SU-DHL-6 (cell line): ENCODE measurements around the gene CES4A.
"Not testable (repeated sequence)": the region's sequence is repeated elsewhere in the genome, so short reads cannot be mapped to it uniquely, and the experiment has no call there.

Source experiments
- H2AFZ ChIP-seq: fragments of 200-600 bp; sonication (generic); 2 replicates; pipeline ENCODE4 v1.6.1; 2014; ENCODE audit warnings: low read depth, mild to moderate bottlenecking, moderate library complexity, mixed read lengths, antibody characterized with exemption, low read length; ENCODE audit not compliant: severe bottlenecking
- H3F3A ChIP-seq: fragments of 200-600 bp; shearing (Covaris generic); 2 replicates; pipeline ENCODE4 v1.6.0; 2016; ENCODE audit warnings: antibody characterized with exemption, mild to moderate bottlenecking; ENCODE audit not compliant: insufficient read depth
- H3K27ac ChIP-seq: fragments of 200-600 bp; sonication (generic); 2 replicates; pipeline ENCODE4 v1.5.1; 2016; ENCODE audit warnings: low read depth, mild to moderate bottlenecking, low read length, moderate library complexity, mixed read lengths
- H3K27me3 ChIP-seq: fragments of 200-600 bp; sonication (generic), shearing (Covaris generic); 2 replicates; pipeline ENCODE4 v1.6.0; 2014; ENCODE audit warnings: mild to moderate bottlenecking, low read length
- H3K36me3 ChIP-seq: fragments of 200-600 bp; sonication (generic); 2 replicates; pipeline ENCODE4 v1.6.1; 2014; ENCODE audit warnings: mild to moderate bottlenecking, low read length, mixed read lengths
- H3K4me2 ChIP-seq: fragments of 300-600, 200-600 bp; shearing (Covaris generic), sonication (generic); 2 replicates; pipeline ENCODE4 v1.6.0; 2014; ENCODE audit warnings: low read length, low read depth, mild to moderate bottlenecking; ENCODE audit not compliant: poor library complexity, severe bottlenecking
- H3K4me3 ChIP-seq: fragments of 200-600 bp; sonication (generic); 2 replicates; pipeline ENCODE4 v1.5.1; 2014; ENCODE audit warnings: antibody characterized with exemption, low read length, mild to moderate bottlenecking, mixed read lengths; ENCODE audit not compliant: insufficient read depth, poor library complexity, severe bottlenecking
- H3K79me2 ChIP-seq: fragments of 200-600 bp; sonication (generic); 2 replicates; pipeline ENCODE4 v1.6.1; 2014; ENCODE audit warnings: mild to moderate bottlenecking, low read length, moderate library complexity; ENCODE audit not compliant: insufficient read depth
- H3K9ac ChIP-seq: fragments of 200-600 bp; sonication (generic); 2 replicates; pipeline ENCODE4 v1.7.0; 2014; ENCODE audit warnings: mild to moderate bottlenecking, low read length
- H3K9me2 ChIP-seq: fragments of 200-600 bp; sonication (generic); replicated peaks from 2 replicates; pipeline ENCODE4 v1.6.1; 2014; ENCODE audit warnings: low read length; ENCODE audit not compliant: insufficient read depth
- H3K9me3 ChIP-seq: fragments of 200-600 bp; sonication (generic); 2 replicates; pipeline ENCODE4 v1.6.1; 2014; ENCODE audit warnings: low read length, mixed read lengths; ENCODE audit not compliant: insufficient read depth
- H4K20me1 ChIP-seq: fragments of 200-600 bp; sonication (generic); 2 replicates; pipeline ENCODE4 v1.6.1; 2014; ENCODE audit warnings: low read depth, mild to moderate bottlenecking, antibody characterized with exemption, low read length, moderate library complexity, mixed read lengths
- EZH2phosphoT487 ChIP-seq: fragments of 200-600 bp; sonication (generic), shearing (Covaris generic); conservative IDR thresholded peaks from 2 replicates; pipeline ENCODE4 v1.6.1; 2018; ENCODE audit warnings: mild to moderate bottlenecking, antibody characterized with exemption, low read length, moderate library complexity, mixed read lengths
- TF ChIP-seq, protein P1 (sequence below): fragments of 200-600 bp; sonication (generic); IDR thresholded peaks from one replicate; pipeline ENCODE4 v1.5.1; 2017; ENCODE audit warnings: antibody characterized with exemption, mild to moderate bottlenecking, low read length, moderate library complexity; ENCODE audit not compliant: insufficient read depth, poor library complexity, severe bottlenecking

The CES4A gene

GRCh38 chr16:67040166-67040565 is 51.8 kb downstream of the CES4A start:
- H3F3A ChIP-seq: peaks cover 11% of the 10 kb centered on the region
- peaks cover 43% of the 10 kb centered on the region for H3K36me3 ChIP-seq
- H3K27ac ChIP-seq: no peak overlapping the region
- H3K79me2 ChIP-seq: peaks cover 94% of the 10 kb centered on the region
- H3K9me2 ChIP-seq: no peaks in the 10 kb centered on the region
- no peaks in the 10 kb centered on the region for H3K27me3 ChIP-seq
- no peak overlapping the region for H3K4me3 ChIP-seq
- no peaks in the 10 kb centered on the region for H3K9me3 ChIP-seq
- no peak overlapping the region for H3K9ac ChIP-seq
- TF ChIP-seq, protein P1, sequence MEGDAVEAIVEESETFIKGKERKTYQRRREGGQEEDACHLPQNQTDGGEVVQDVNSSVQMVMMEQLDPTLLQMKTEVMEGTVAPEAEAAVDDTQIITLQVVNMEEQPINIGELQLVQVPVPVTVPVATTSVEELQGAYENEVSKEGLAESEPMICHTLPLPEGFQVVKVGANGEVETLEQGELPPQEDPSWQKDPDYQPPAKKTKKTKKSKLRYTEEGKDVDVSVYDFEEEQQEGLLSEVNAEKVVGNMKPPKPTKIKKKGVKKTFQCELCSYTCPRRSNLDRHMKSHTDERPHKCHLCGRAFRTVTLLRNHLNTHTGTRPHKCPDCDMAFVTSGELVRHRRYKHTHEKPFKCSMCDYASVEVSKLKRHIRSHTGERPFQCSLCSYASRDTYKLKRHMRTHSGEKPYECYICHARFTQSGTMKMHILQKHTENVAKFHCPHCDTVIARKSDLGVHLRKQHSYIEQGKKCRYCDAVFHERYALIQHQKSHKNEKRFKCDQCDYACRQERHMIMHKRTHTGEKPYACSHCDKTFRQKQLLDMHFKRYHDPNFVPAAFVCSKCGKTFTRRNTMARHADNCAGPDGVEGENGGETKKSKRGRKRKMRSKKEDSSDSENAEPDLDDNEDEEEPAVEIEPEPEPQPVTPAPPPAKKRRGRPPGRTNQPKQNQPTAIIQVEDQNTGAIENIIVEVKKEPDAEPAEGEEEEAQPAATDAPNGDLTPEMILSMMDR: no peak
- TF ChIP-seq EZH2phosphoT487: no peak
- H3K4me2 ChIP-seq: no peak overlapping the region
- H2AFZ ChIP-seq: no peak overlapping the region
- H4K20me1 ChIP-seq: peaks cover 21% of the 10 kb centered on the region

DNA sequence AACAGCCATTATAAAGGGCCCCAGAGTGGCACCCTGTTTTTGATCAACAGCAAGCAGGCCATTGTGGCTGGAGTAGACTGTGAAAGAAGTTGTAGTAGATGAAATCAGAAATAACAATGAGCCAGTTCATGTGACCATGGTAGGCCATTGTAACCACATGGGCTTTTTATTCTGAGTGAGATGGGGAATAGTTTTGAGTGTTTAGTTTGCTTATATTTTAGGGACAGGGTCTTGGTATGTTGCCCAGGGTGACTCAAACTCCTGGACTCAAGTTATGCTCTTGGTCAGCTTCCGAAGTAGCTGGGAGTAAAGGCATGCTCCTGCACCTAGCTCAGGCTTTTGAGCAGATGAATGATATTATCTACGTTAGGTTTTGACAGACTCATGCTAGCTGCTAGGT is 52.5 kb downstream of the CES4A start:
- Histone ChIP-seq H3K4me2 (no peak overlapping the region), H3K9me2 (no peaks in the 10 kb centered on the region), H3K36me3 (peaks cover 42% of the 10 kb centered on the region), H3K9me3 (no peaks in the 10 kb centered on the region), H3F3A (peaks cover 11% of the 10 kb centered on the region), H3K27me3 (no peaks in the 10 kb centered on the region), H4K20me1 (peaks cover 16% of the 10 kb centered on the region), H3K9ac (no peak overlapping the region), H3K4me3 (no peak overlapping the region), H3K79me2 (peaks cover 92% of the 10 kb centered on the region), H3K27ac (no peak overlapping the region), H2AFZ (no peak overlapping the region)
- TF ChIP-seq, protein P1: no peak
- TF ChIP-seq EZH2phosphoT487: no peak

DNA sequence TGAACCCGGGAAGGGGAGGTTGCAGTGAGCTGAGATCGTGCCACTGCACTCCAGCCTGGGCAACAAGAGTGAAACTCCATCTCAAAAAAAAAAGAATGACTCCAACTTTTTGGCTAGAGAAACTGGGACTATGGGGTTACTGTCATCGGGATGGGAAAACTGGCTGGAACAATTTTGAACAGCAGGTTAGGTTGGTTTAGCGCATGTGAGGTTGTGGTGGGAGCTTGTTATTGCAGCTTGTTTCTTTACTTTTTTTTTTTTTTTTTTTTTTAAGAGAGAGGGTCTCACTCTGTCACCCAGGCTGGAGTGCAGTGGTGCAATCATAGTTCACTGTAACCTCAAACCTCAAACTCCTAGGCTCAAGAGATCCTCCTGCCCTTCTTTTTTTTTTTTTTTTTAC is 53.1 kb downstream of the CES4A start:
- H4K20me1 ChIP-seq: peaks cover 16% of the 10 kb centered on the region
- peaks cover 89% of the 10 kb centered on the region for H3K79me2 ChIP-seq
- peaks cover 11% of the 10 kb centered on the region; the same call in 1 of the 2 replicates for H3F3A ChIP-seq
- H3K4me3 ChIP-seq, H3K27ac ChIP-seq, H3K27me3 ChIP-seq, H3K9me2 ChIP-seq, H3K9me3 ChIP-seq, H2AFZ ChIP-seq, H3K9ac ChIP-seq, H3K4me2 ChIP-seq: not testable (repeated sequence)
- peaks cover 36% of the 10 kb centered on the region for H3K36me3 ChIP-seq

GRCh38 chr16:67043420-67043819 is 55.0 kb downstream of the CES4A start:
- peaks cover 86% of the 10 kb centered on the region for H3K79me2 ChIP-seq
- H4K20me1 ChIP-seq: peaks cover 14% of the 10 kb centered on the region
- no peak for TF ChIP-seq EZH2phosphoT487
- TF ChIP-seq, protein P1: no peak

More at GRCh38 chr16:67043420-67043819, 55.0 kb downstream of the CES4A start:
- H3K27ac ChIP-seq: no peak overlapping the region
- H3K27me3 ChIP-seq: no peaks in the 10 kb centered on the region
- no peaks in the 10 kb centered on the region for H3K9me3 ChIP-seq
- peaks cover 25% of the 10 kb centered on the region for H3K36me3 ChIP-seq
- H3K9ac ChIP-seq: no peak overlapping the region
- no peaks in the 10 kb centered on the region for H3K9me2 ChIP-seq
- no peak overlapping the region for H3K4me2 ChIP-seq
- no peak overlapping the region for H2AFZ ChIP-seq
- no peak overlapping the region for H3K4me3 ChIP-seq
- peaks cover 9% of the 10 kb centered on the region; the same call in 1 of the 2 replicates for H3F3A ChIP-seq
